Keratinocyte (primary cell): ENCODE measurements around the gene FBXO17. TPM values are rescaled to one million over a fixed set of nuclear protein-coding genes. Genes with fewer than 3 reads are reported as not detected.

Experiments
- DNase-seq: peaks from one replicate; pipeline ENCODE4 v3.0.0-alpha.2; 2011; ENCODE audit warnings: low read depth, missing footprints, low spot score
- FAIRE-seq: peaks from 2 replicates; lab custom pipeline; 2011; peaks lifted over from hg19 to GRCh38; lab: Jason Lieb, UNC
- H2AFZ ChIP-seq: 2 replicates; pipeline ENCODE4 v1.6.0; 2012; ENCODE audit warnings: low read length, control low read depth, inconsistent platforms; ENCODE audit not compliant: control insufficient read depth
- H3K27ac ChIP-seq: 2 replicates; pipeline ENCODE4 v1.5.1; 2011; ENCODE audit warnings: low read length; ENCODE audit not compliant: control insufficient read depth, insufficient read depth
- H3K27me3 ChIP-seq: 3 replicates; pipeline ENCODE4 v1.6.0; 2011; ENCODE audit warnings: low read length; ENCODE audit not compliant: control insufficient read depth, insufficient read depth; ENCODE audit errors: extremely low read depth
- H3K36me3 ChIP-seq, 2 experiments: 2 replicates in 1 of 2; 3 replicates in 1 of 2; pipeline ENCODE4 v1.5.1; 2011; ENCODE audit warnings: low read length in 2 of 2, mild to moderate bottlenecking in 1 of 2; ENCODE audit not compliant: control insufficient read depth in 2 of 2, insufficient read depth in 2 of 2; ENCODE audit errors: extremely low read depth in 1 of 2
- H3K4me1 ChIP-seq: 3 replicates; pipeline ENCODE4 v1.5.1; 2011; ENCODE audit warnings: low read length; ENCODE audit not compliant: control insufficient read depth, insufficient read depth; ENCODE audit errors: extremely low read depth
- H3K4me2 ChIP-seq: 3 replicates; pipeline ENCODE4 v1.6.0; 2011; ENCODE audit warnings: low read depth, low read length; ENCODE audit not compliant: control insufficient read depth, insufficient read depth; ENCODE audit errors: extremely low read depth
- H3K4me3 ChIP-seq, 3 experiments: fragments of 200-600 bp in 1 of 3; sonication (generic) in 1 of 3; 2 replicates in 2 of 3; 3 replicates in 1 of 3; pipeline ENCODE4 v1.5.1; 2011 to 2016; ENCODE audit warnings: low read length in 3 of 3, mild to moderate bottlenecking in 3 of 3, control low read depth in 2 of 3, inconsistent platforms in 1 of 3, low read depth in 1 of 3, mixed read lengths in 1 of 3, mixed run types in 1 of 3, moderate library complexity in 1 of 3; ENCODE audit not compliant: control insufficient read depth in 2 of 3, insufficient read depth in 2 of 3; ENCODE audit errors: extremely low read depth in 1 of 3
- H3K79me2 ChIP-seq: 2 replicates; pipeline ENCODE4 v1.6.0; 2012; ENCODE audit warnings: low read length; ENCODE audit not compliant: control insufficient read depth, insufficient read depth
- H3K9ac ChIP-seq: 3 replicates; pipeline ENCODE4 v1.6.0; 2011; ENCODE audit warnings: low read length; ENCODE audit not compliant: control insufficient read depth, insufficient read depth; ENCODE audit errors: extremely low read depth
- H3K9me1 ChIP-seq: 3 replicates; pipeline ENCODE4 v1.6.0; 2011; ENCODE audit warnings: low read length; ENCODE audit not compliant: control insufficient read depth, insufficient read depth; ENCODE audit errors: extremely low read depth
- H3K9me3 ChIP-seq: 2 replicates; pipeline ENCODE4 v1.5.1; 2012; ENCODE audit warnings: low read depth, low read length; ENCODE audit not compliant: control insufficient read depth
- H4K20me1 ChIP-seq: 3 replicates; pipeline ENCODE4 v1.6.0; 2011; ENCODE audit warnings: low read length; ENCODE audit not compliant: control insufficient read depth, insufficient read depth; ENCODE audit errors: extremely low read depth
- CTCF ChIP-seq, 3 experiments: IDR thresholded peaks in 1 of 3; conservative IDR thresholded peaks in 1 of 3; optimal IDR thresholded peaks in 1 of 3; 2 replicates in 2 of 3; 3 replicates in 1 of 3; pipeline versions ENCODE3 to v1.5.1; 2011; ENCODE audit warnings: low read length in 3 of 3, mild to moderate bottlenecking in 3 of 3, moderate library complexity in 2 of 3, control low read depth in 1 of 3, inconsistent platforms in 1 of 3; ENCODE audit not compliant: insufficient read depth in 2 of 3; ENCODE audit errors: extremely low read depth in 1 of 3
- EZH2 ChIP-seq: IDR thresholded peaks from one replicate; pipeline ENCODE4 v1.6.1; 2012; ENCODE audit warnings: inconsistent platforms, mild to moderate bottlenecking, low read length, moderate library complexity
- dilution Hi-C: fragments of 300-500 bp; cut with MboI; formaldehyde crosslinking; loops from one replicate; pipeline ENCODE4 v1.7.0; 2020; ENCODE audit warnings: low sequenced_read_pairs; ENCODE audit not compliant: extremely low pct_ligation_motif_present
- polyA plus RNA-seq, 5 experiments: library from polyadenylated mRNA; depleted of rRNA in 3 of 5; stranded (reverse) in 3 of 5; stranded (forward) in 1 of 5; unstranded in 1 of 5; fragments of >200 nt; gene quantifications; 1 replicate in 1 of 5; 2 replicates in 3 of 5; 3 replicates in 1 of 5; pipeline versions ENCODE4 v1.2.1 to v1.2.3, GENCODE V29; 2011 to 2012; ENCODE audit warnings: missing spikeins in 2 of 5, low read depth in 1 of 5, low replicate concordance in 1 of 5

Gene FBXO17
- polyA plus RNA-seq, 1 donor (not counting 4 experiments of a cell fraction or from before 2014, with no cell fraction given): 5.4 TPM

- Histone ChIP-seq H3K27ac (no peak overlapping the region), H3K9me1 (no peaks in the 10 kb centered on the region), H3K79me2 (peaks cover 20% of the 10 kb centered on the region), H3K36me3 (peaks cover 4 to 7% of the 10 kb centered on the region in 2 experiments), H4K20me1 (no peaks in the 10 kb centered on the region), H3K9ac (no peak overlapping the region), H3K9me3 (no peaks in the 10 kb centered on the region), H2AFZ (no peak overlapping the region), H3K27me3 (no peaks in the 10 kb centered on the region), H3K4me2 (no peak overlapping the region), H3K4me1 (no peaks in the 10 kb centered on the region), H3K4me3 (no peak overlapping the region)
- FAIRE-seq (no peak), DNase-seq (no peak)
- TF ChIP-seq EZH2 (no peak), CTCF (optimal IDR thresholded peaks at IDR 0.05 in 1 of 3, IDR thresholded peaks at IDR 0.05 in 1 of 3, conservative IDR thresholded peaks at IDR 0.05 in 1 of 3; ENCODE audit: extremely low read depth in 1 of 3, insufficient read depth in 2 of 3, low read length in 3 of 3) (no peak)
- dilution Hi-C loops: no loop called here
Observed at GRCh38 chr19:38904581-38905539, 70.7 kb downstream of the FBXO17 start.

- FAIRE-seq (no peak), DNase-seq (no peak)
- Histone ChIP-seq H3K4me1 (peaks cover 14% of the 10 kb centered on the region), H3K36me3 (peaks cover 0 to 2% of the 10 kb centered on the region in 2 experiments), H3K27me3 (no peaks in the 10 kb centered on the region), H3K9ac (no peak overlapping the region), H3K9me1 (no peaks in the 10 kb centered on the region), H3K27ac (no peak overlapping the region), H3K4me2 (no peak overlapping the region), H3K79me2 (peaks cover 26% of the 10 kb centered on the region), H2AFZ (no peak overlapping the region), H3K4me3 (no peak overlapping the region), H3K9me3 (no peaks in the 10 kb centered on the region), H4K20me1 (no peaks in the 10 kb centered on the region)
- dilution Hi-C loops: no loop called here
- TF ChIP-seq EZH2 (no peak), CTCF (optimal IDR thresholded peaks at IDR 0.05 in 1 of 3, IDR thresholded peaks at IDR 0.05 in 1 of 3, conservative IDR thresholded peaks at IDR 0.05 in 1 of 3; ENCODE audit: extremely low read depth in 1 of 3, insufficient read depth in 2 of 3, low read length in 3 of 3) (no peak)
Observed at GRCh38 chr19:38901683-38902082, 73.9 kb downstream of the FBXO17 start.
